T-helper 2 cell treated with Interferon-gamma antibody and Interleukin-4, amounts not matched to agents 5 μg/mL and 100 μg/mL, for 36 hours (primary cell): ENCODE data around the gene ACTR1B.

ENCODE experiments used
- DNase-seq: peaks from one replicate; pipeline ENCODE4 v3.0.0; 2021; ENCODE audit warnings: low spot score
- H3K27ac Mint-ChIP-seq: one replicate; pipeline ENCODE4 v1.8.0; 2021; ENCODE audit warnings: mild to moderate bottlenecking, mixed read lengths
- H3K27me3 Mint-ChIP-seq: one replicate; pipeline ENCODE4 v1.8.0; 2021; ENCODE audit warnings: low read depth, mixed read lengths
- H3K36me3 Mint-ChIP-seq: one replicate; pipeline ENCODE4 v1.8.0; 2021; ENCODE audit warnings: low read depth, mixed read lengths
- H3K4me1 Mint-ChIP-seq: one replicate; pipeline ENCODE4 v1.8.0; 2021; ENCODE audit warnings: low read depth, mixed read lengths
- H3K4me3 Mint-ChIP-seq: one replicate; pipeline ENCODE4 v1.8.0; 2022; ENCODE audit warnings: mild to moderate bottlenecking, moderate library complexity, mixed read lengths
- H3K9me3 Mint-ChIP-seq: one replicate; pipeline ENCODE4 v1.8.0; 2021; ENCODE audit warnings: mixed read lengths

The ACTR1B gene

DNA sequence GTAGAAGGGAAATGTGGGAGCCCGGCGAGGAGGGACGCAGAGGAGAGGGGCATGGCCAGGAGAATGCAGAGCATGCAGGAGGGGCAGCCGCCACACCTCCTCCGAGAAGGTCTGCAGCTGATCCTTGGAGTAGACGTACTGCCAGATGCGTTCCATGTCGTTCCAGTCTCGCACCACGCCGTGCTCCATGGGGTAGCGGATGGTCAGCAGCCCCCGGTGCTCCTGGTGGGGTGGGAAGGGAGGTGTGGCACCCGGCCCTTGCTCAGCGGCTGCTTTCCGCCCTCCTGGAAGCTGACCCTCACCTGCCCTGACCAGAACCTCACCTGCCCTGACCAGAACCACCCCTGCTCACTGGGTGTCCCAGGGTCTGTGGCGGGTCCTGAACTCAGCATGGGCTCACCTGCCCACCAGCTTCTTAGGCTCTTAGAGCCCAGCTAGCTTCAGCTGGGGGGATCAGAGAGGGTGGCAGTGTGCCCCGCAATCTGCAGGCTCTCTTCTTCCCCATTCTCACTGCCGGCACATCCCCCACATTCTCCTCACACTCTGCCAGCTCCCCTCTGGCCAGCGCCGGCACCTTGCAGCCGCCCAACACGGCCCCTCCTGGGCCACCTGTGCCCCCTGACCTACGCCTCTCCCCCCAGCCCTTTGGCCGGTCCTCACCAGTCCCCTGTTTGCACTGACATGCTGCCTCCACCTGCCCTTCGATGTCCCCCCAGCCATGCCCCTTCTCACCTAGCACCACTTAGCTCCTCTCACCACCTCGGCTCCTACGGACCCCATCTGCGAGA lies 4.4 kb downstream of the ACTR1B start:
- Mint-ChIP-seq H3K9me3 (no peaks in the 10 kb centered on the region), H3K4me3 (no peak overlapping the region), H3K4me1 (peaks cover 18% of the 10 kb centered on the region), H3K27ac (no peak overlapping the region), H3K27me3 (no peaks in the 10 kb centered on the region), H3K36me3 (peaks cover 42% of the 10 kb centered on the region)
- no peak for DNase-seq

- H3K27ac Mint-ChIP-seq = no peak overlapping the region
- H3K9me3 Mint-ChIP-seq = no peaks in the 10 kb centered on the region
- peaks cover 48% of the 10 kb centered on the region for H3K36me3 Mint-ChIP-seq
- H3K4me3 Mint-ChIP-seq = no peak overlapping the region
- peaks cover 19% of the 10 kb centered on the region for H3K4me1 Mint-ChIP-seq
- H3K27me3 Mint-ChIP-seq = no peaks in the 10 kb centered on the region
- no peak for DNase-seq
Measured at GRCh38 chr2:97658691-97659157, 5.1 kb downstream of the ACTR1B start.

DNA sequence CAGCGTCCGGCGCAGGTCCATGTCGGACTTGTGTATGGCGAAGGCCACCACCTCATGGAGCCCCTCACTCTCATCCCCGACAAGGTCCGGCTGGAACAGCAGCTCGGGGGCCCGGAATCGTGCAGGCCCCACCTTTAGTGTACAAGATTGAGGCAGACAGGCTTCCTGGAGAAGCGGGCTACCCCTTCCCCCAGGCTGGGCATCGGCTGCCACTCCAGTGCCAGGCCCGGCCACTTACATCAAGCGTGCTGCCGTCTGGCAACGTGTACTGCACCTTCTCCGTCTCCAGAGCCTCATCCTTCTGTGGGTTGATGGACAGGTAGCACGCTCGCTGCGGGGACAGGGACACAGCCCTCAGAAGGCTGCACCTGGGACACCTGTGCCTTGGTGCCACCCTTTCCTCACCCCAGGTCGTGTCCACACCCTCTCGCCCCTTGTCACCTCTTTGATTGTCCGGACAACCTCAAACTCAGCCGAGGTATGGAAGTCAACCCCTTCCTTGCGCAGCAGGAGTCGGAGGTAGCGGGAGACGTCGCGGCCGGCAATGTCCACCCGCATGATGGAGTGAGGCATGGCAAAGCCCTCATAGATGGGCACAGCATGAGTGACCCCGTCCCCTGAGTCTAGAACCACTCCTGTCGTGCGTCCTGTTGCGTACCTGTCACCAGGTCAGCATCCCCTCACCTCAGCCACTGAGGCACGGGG lies 5.7 kb downstream of the ACTR1B start:
- Mint-ChIP-seq H3K27me3 (no peaks in the 10 kb centered on the region), H3K27ac (no peak overlapping the region), H3K36me3 (peaks cover 52% of the 10 kb centered on the region), H3K4me3 (no peak overlapping the region), H3K9me3 (no peaks in the 10 kb centered on the region), H3K4me1 (peaks cover 19% of the 10 kb centered on the region)
- no peak for DNase-seq

DNA sequence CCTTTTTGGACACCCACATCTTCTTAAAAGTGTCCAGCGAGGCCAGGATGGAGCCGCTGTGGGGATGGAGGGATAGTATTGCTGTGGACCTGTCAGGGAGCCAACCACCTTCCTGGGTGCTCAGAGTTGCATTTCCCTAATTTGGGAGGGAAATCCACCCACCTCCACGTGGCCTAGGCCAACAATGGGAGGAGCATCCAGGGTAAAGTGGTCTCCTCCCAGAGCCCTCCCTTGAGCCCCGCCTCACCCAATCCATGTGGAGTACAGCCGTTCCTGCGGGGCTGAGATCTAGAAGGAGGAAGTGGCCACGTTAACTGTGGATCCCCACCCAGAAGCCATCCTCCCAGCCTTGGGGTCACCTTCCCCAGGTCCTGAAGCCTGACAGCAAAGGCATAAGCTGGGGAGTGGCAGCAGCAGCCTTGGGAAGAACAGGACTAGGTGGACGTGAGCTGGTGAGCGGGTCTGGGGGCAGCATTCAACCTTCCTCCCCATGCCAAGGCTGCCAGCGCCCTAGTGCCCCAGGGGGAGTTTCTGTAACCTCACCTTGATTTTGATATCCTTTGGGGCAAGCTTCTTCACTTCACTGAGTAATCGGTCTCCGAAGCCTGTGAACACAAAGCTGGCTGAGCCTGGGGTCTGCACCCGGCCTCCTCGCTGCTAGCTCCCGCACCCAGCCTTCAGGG lies 6.8 kb downstream of the ACTR1B start:
- Mint-ChIP-seq H3K27ac (no peak overlapping the region), H3K27me3 (no peaks in the 10 kb centered on the region), H3K9me3 (no peaks in the 10 kb centered on the region), H3K36me3 (peaks cover 51% of the 10 kb centered on the region), H3K4me3 (no peak overlapping the region), H3K4me1 (peaks cover 8% of the 10 kb centered on the region)
- DNase-seq = no peak

DNA sequence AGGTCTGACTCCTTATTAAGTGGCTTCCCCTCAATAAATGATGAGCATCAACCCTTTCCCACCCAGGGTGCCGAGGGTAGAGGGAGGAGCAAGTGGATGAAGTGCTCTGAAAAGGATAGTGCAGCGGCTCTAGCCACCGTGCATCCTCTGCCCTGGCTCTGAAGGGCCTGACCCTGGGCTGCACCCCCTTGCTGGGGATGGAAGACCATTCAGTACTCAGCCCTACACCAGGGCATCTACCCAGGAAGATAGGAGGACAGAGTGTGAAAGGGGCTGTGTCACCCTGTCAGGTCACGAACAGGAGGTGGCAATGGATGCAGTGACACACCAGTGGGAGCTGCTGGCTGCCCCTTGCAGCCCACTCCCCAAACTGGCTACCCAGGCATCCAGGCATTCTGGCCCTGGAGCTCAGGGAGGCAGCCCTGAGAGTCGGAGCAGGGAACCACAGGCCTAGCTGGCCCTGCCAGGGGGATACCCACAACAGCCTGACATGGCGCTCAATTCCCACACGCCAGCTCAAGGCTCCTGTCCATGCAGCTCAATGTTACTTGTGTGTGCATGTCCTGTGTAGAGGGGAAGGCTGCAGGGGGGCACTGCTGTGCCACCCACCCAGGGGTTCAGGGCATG lies 7.6 kb downstream of the ACTR1B start:
- H3K9me3 Mint-ChIP-seq = no peaks in the 10 kb centered on the region
- no peak for DNase-seq
- H3K27me3 Mint-ChIP-seq = no peaks in the 10 kb centered on the region
- H3K4me3 Mint-ChIP-seq = no peak overlapping the region
- no peak overlapping the region for H3K27ac Mint-ChIP-seq
- H3K4me1 Mint-ChIP-seq = peaks cover 2% of the 10 kb centered on the region
- H3K36me3 Mint-ChIP-seq = peaks cover 43% of the 10 kb centered on the region

- no peaks in the 10 kb centered on the region for H3K9me3 Mint-ChIP-seq
- peaks cover 46% of the 10 kb centered on the region for H3K36me3 Mint-ChIP-seq
- peak overlapping the region; percentile 28 for H3K27ac Mint-ChIP-seq
Measured at GRCh38 chr2:97654791-97655190, 9.1 kb downstream of the ACTR1B start.

DNA sequence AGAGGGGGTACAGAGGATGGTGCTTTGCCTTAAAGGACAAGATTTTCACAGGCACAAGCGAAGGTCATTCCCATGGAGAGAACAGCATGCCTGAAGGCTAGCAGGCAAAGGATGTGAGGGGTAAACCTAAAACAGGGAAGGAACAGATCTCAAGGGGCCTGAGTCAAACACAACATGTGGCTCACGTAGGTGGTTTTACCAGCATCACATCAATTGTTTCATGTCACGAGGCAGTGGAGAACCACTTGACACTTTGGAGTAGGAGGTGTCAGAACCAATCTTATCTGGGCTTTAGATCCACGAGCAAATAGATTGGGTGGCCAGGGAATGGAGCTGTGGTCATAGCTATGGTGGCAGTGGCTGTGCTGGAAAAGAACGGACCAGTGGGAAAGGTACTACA lies 9.5 kb downstream of the ACTR1B start:
- peaks cover 3% of the 10 kb centered on the region for H3K4me1 Mint-ChIP-seq

More at GRCh38 chr2:97654791-97655190, 9.1 kb downstream of the ACTR1B start:
- Mint-ChIP-seq H3K27me3 (no peaks in the 10 kb centered on the region), H3K4me1 (peaks cover 3% of the 10 kb centered on the region), H3K4me3 (no peak overlapping the region)
- DNase-seq = no peak

GRCh38 chr2:97653874-97654273 lies 10.0 kb downstream of the ACTR1B start:
- no peak for DNase-seq
- Mint-ChIP-seq H3K4me1 (peaks cover 3% of the 10 kb centered on the region), H3K36me3 (peaks cover 52% of the 10 kb centered on the region), H3K4me3 (no peak overlapping the region), H3K27me3 (no peaks in the 10 kb centered on the region), H3K9me3 (no peaks in the 10 kb centered on the region), H3K27ac (no peak overlapping the region)

More for the DNA sequence above, 9.5 kb downstream of the ACTR1B start:
- DNase-seq = no peak
- Mint-ChIP-seq H3K27ac (peak overlapping the region; percentile 46), H3K27me3 (no peaks in the 10 kb centered on the region), H3K4me3 (no peak overlapping the region), H3K36me3 (peaks cover 49% of the 10 kb centered on the region), H3K9me3 (no peaks in the 10 kb centered on the region)

DNA sequence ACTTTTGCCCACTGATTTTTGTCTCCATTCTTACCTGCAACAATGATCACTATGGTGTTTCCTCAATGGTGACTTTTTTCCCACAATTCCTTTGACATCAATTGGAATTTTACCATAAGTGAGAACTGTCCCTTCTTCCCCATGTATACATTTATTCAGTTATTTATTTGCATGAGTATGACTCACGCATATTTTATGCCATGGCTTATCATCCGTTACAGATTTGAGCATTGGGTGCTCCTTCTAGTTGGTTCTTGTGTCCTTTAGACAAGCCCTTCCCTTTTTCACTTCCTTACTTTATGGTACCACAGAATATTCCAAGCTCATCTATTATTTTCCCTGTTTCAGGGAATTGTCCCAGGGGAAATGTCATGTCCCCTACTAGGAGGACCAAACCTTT lies 10.4 kb downstream of the ACTR1B start:
- no peak overlapping the region for H3K27ac Mint-ChIP-seq
- no peak overlapping the region for H3K4me3 Mint-ChIP-seq
- H3K4me1 Mint-ChIP-seq = peaks cover 3% of the 10 kb centered on the region
- no peak for DNase-seq
- H3K27me3 Mint-ChIP-seq = no peaks in the 10 kb centered on the region
- peaks cover 50% of the 10 kb centered on the region for H3K36me3 Mint-ChIP-seq
- no peaks in the 10 kb centered on the region for H3K9me3 Mint-ChIP-seq

- H3K27me3 Mint-ChIP-seq = no peaks in the 10 kb centered on the region
- peaks cover 56% of the 10 kb centered on the region for H3K36me3 Mint-ChIP-seq
- H3K4me3 Mint-ChIP-seq = no peak overlapping the region
- peaks cover 8% of the 10 kb centered on the region for H3K4me1 Mint-ChIP-seq
- H3K27ac Mint-ChIP-seq = no peak overlapping the region
- no peaks in the 10 kb centered on the region for H3K9me3 Mint-ChIP-seq
- no peak for DNase-seq
Measured at GRCh38 chr2:97651114-97651513, 12.7 kb downstream of the ACTR1B start.

- H3K4me1 Mint-ChIP-seq = peaks cover 15% of the 10 kb centered on the region
- H3K9me3 Mint-ChIP-seq = no peaks in the 10 kb centered on the region
- H3K36me3 Mint-ChIP-seq = peaks cover 32% of the 10 kb centered on the region
- DNase-seq = no peak
- peaks cover 2% of the 10 kb centered on the region for H3K27me3 Mint-ChIP-seq
- H3K27ac Mint-ChIP-seq = peak overlapping the region; percentile 86
- peak overlapping the region; percentile 93 for H3K4me3 Mint-ChIP-seq
Measured at GRCh38 chr2:97646977-97647376, 16.9 kb downstream of the ACTR1B start.

DNA sequence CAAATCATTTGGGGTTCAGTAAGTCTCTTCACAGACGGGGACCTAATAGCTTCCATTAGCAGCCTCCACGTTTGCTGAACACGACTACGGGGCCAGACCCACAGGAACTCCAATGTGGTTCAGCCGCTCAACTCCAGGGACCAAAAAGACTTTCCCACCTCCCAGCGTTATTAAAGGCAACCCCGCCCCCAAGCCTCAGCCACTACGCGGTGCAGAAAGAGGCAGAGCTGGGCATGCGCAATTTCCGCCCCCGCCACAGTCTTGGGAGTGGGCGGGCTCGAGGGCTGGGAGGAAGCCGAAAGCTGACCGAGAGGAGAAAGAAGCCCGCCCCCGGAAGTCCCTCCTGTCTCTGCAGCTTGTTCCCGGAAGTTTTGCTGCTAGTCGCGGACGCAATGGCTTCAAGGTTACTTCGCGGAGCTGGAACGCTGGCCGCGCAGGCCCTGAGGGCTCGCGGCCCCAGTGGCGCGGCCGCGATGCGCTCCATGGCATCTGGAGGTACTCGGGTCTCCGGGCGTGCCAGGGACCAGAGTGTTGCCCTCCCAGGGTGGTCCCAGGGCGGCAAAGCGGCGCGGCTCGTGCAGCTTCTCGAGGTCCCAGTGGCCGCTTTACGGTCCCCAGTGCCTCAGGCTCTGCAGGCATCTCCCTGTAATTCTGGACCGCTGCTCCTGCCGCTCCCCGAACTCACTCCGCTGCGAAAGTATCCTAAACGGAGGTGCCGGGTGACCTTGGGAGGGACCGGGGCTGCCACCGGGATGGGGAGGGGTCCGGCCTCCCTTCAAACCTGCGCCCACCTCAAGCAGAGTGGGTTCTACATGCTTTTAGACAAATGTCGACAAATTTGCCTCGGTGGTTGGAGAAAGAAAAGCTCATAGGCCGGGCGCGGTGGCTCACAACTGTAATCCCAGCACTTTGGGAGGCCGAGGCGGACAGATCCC lies 17.9 kb downstream of the ACTR1B start, which contains the start of gene COX5B:
Gene COX5B (plus strand): TSS at position 368 of the 935 bp plus-strand sequence. CDS start 25 bp downstream, at position 393.
- H3K4me1 Mint-ChIP-seq = peaks cover 13% of the 10 kb centered on the region
- H3K9me3 Mint-ChIP-seq = no peaks in the 10 kb centered on the region
- peak; percentile 99 for DNase-seq
- H3K4me3 Mint-ChIP-seq = peak within 1 kb of the TSS; percentile 93
- H3K27me3 Mint-ChIP-seq = peaks cover 4% of the 10 kb centered on the region
- H3K27ac Mint-ChIP-seq = peak within 1 kb of the TSS; percentile 86
- peaks cover 30% of the 10 kb centered on the region for H3K36me3 Mint-ChIP-seq
